GM19025 (cell line): ENCODE data around the gene TRNAU1AP.
A peak's percentile ranks its signal among the peaks of the same experiment; 100 is the strongest.
"Not testable (repeated sequence)": the region's sequence is repeated elsewhere in the genome, so short reads cannot be mapped to it uniquely, and the experiment has no call there.

Experiments
- ATAC-seq: cut with Tn5 transposase; IDR thresholded peaks from one replicate; pipeline ENCODE4 v1.9.1; 2021; ENCODE audit warnings: mild to moderate bottlenecking, low read depth, moderate library complexity; ENCODE audit not compliant: unreplicated experiment

TRNAU1AP gene

GRCh38 chr1:28552758-28553663 is at the start of gene TRNAU1AP:
Gene TRNAU1AP (plus strand): TSS chr1:28553085. CDS start chr1:28553111, 26 bp downstream.
- peak; percentile 89 for ATAC-seq

GRCh38 chr1:28503117-28503516 is 49.8 kb upstream of the TRNAU1AP start:
- no peak for ATAC-seq

DNA sequence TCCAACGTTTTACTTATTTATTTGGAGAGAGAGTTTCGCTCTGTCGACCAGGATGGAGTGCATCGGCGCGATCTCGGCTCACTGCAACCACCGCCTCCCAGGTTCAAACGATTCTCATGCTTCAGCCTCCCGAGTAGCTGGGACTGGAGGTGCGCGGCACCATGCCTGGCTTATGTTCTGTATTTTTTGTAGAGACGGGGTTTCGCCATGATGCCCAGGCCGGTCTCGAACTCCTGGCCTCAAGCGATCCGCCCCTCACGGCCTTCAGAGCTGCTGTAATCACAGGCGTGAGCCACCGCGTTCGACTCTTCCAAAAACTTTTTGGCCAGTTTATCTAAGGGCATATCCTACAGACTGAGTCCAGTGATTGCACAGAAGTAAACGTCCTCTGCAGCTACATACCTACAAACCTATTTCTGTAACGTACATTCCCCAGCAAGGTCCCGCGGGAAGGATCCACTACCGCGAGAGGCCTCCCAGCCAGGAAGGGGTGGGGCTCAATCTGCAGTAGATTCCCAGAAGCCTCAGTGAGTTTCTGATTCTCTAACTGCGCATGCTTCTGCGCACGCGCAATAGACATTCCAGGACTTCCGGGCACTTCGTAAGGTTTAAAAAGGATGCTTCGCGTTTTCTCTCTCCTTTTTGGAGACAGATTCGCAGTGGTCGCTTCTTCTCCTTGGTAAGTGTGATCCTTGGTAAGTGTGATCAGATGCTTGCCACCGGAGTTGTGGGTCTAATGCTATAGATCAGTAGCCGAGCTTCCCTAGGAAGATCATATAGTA is 47.3 kb upstream of the TRNAU1AP start, which contains the start of gene RCC1:
Gene RCC1, plus strand, starts transcription at position 638 of the 782 bp plus-strand sequence. CDS start 23,824 bp downstream, outside the sequence.
- ATAC-seq, result peak; percentile 69

DNA sequence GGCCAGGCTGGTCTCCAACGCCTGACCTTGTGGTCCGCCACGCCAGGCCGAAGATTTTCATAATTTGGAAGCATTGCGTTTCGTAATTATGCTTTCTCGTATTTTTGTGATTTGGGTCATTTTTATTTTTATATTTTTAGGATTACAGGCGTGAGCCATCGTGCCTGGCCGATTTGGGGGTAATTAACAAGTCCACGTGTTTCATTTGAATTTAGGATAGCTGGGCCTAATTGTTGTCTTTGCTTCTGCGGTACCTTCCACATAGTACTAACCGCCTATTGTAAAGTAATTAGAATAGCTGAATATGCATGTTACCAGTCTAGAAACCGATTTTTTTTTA is 46.0 kb upstream of the TRNAU1AP start:
- ATAC-seq, result no peak

GRCh38 chr1:28507247-28507645 is 45.6 kb upstream of the TRNAU1AP start:
- ATAC-seq, result no peak

DNA sequence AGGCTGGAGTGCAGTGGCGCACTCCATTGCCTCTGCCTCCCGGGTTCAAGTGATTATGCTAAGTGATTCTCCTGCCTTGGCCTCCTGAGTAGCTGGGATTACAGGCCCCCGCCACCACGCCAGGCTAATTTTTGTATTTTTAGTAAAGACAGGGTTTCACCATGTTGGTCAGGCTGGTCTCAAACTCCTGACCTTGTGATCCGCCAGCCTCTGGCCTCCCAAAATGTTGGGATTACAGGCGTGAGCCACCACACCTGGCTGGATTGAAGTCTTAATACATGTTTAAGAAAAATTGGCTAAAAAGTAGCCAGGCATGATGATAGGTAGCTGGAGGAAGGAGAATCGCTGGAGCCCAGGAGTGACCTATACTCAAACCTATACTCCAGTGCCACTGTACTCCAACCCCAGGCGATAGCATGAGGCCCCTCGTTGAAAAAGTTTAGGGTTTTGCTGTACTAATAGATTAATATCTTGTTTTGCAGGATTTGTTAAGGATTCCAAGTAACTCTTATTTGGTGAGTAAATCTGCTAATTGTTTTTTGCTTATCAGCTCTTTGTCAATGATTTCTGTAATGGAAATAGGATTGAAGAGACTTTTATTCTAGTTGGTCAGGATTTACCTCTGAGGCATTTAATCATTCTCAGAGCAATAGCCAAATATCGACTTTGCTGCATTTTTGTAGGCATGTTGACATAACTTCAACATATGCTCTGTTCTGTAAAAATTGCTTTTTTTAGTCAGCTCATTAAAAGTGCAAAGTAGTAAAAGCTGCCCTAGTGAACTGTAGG is 45.0 kb upstream of the TRNAU1AP start:
- ATAC-seq, result no peak

- ATAC-seq, result no peak
Measured at GRCh38 chr1:28508435-28508754, 44.5 kb upstream of the TRNAU1AP start.

DNA sequence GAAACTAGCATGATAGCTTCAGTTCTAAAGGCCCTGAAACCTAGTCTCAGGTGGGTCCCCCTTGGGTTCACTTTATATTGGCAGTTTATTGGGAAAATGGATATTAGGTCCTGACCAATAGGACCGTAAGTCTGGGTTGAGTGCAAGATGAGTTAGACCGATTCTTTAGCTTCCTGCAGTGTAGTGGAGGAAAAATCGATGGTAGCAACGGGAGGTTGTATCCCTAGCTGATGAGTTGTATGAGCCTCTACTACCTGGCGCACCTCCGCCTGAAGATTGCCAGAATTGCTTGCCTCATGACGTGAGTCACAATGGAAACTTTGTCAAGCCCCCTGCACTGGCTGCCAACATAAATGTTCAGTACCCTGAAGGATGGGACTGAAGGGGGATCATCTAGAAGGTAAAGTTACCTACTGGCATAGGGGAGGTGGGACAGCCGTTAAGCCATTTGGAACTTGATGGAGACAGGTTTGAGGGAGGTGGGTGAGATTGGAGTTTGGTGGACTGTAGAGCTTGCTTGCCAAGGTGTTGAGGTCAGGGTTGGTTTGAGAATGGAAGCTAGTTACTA is 43.1 kb upstream of the TRNAU1AP start:
- ATAC-seq, result no peak

- ATAC-seq, result no peak
Measured at GRCh38 chr1:28510273-28510969, 42.5 kb upstream of the TRNAU1AP start.

DNA sequence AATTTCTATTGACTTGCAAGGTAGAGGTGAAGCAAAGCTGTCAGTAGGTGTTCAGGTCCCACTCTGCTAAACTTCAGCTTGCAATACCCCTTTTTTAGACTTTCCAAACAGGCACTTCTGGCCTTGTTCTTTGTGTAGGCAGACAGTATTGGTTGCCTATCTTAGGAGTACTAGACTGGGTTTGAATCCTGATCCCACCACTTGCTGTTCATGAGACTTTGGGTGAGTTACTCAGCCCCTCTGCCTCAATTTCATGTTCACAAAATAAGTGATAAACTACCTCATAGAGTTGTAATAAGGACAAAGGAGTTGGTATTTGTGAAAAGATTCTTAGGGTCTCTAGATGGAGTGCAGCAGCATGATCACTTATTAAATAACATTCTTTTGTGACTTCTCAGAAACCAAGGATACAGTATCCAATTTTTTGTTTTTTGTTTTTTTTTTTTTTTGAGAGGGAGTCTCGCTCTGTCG is 41.9 kb upstream of the TRNAU1AP start:
- ATAC-seq, result no peak

GRCh38 chr1:28512058-28512611 is 40.8 kb upstream of the TRNAU1AP start:
- no peak for ATAC-seq

- not testable (repeated sequence) for ATAC-seq
Measured at GRCh38 chr1:28514445-28514933, 38.4 kb upstream of the TRNAU1AP start.

DNA sequence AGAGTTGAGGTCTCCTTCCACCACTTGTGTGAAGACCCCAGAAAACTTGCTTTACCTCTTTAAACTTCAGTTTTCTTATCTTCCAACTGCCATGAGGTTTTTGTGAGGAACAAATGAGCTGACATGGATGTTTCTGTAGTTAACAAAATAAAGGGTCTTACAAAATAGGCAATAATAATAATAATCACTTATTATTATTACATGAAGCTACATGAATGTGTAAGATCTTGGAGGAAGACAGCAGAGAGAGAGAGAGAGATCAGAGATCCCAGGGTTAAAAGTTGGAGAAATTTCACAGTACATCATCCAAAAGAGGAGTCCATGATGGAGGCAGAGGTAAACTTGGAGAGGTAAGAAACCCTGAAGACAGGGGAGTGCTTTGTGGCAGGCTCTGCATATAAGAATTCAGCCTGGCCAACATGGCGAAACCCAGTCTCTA is 36.3 kb upstream of the TRNAU1AP start:
- no peak for ATAC-seq

- ATAC-seq, result no peak
Measured at GRCh38 chr1:28517649-28517999, 35.3 kb upstream of the TRNAU1AP start.

DNA sequence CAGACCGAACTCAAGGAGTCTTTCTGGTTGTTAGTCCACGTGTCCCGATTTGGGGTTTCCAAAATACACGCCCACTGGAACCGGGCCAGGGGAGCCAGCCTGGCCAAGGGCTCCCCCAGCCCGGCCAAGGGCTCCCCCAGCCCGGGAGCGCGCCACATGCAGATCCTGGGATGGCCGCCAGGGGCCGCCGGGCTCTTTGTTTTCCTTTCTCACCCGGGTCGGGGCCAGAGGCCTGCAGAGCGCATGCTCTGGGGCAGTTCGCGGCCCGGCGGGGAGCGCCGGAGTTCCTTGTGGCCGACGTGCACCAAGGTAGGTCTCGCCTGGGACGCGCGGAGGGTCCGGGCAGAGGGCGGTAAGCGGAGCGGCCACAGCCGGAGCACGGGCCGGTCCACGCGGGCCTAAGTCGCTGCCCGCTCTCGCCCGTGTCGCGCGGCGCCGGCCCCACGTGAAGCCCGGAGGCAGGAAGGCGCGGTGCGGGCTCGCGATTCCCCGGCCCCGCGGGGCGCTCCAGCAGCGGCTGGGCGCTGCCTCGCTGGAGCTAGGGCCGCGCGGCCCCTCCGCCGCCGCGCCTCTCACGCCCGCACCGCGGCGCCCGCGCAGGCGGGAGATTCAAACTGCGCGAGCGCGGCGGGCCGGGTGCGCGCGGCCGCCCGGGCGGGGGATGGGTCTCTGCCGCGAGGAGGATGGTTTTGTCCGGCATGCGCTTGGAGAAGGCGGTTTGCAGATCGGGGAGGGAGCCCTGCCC is 34.7 kb upstream of the TRNAU1AP start:
- ATAC-seq, result peak; percentile 74

DNA sequence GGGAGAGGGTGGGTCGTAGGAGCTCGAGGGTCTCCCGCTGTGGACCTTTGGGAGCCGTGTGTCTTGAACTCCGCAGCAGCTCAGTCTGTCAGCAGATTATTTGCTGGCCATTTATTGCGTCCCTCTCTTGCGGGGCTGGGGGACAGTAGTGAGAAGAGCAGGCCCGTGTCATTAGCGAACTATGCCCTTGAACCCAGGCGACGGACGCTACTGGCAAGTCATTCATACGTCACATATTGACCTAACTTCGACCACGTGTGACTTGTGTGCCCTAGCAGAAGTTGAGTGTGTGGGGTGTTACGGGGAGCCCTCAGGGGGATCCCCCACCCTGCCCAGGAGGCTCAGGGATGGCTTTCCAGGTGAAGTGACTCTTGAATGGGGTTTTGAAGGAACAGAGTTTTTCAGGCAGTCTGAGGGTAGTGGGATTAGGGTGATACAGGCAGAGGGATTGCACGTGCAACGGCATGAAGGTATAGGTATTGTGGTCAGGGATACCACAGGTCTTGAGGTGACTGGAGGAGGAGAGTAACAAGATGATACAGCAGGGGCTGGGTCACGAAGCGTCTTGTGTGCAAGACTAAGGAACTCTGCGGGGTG is 34.0 kb upstream of the TRNAU1AP start:
- no peak for ATAC-seq

GRCh38 chr1:28519946-28520725 is 32.7 kb upstream of the TRNAU1AP start:
- no peak for ATAC-seq
